Kidney (tissue), 14 donors: ENCODE measurements around the gene ELOVL3. TPM values are rescaled to one million over a fixed set of nuclear protein-coding genes. Genes with fewer than 3 reads are reported as not detected.

Experiments
- DNase-seq, 5 donors: peaks; one replicate each; pipeline ENCODE4 v3.0.0-alpha.2; 2013 to 2020
- FAIRE-seq: peaks from 2 replicates; lab custom pipeline; 2012; peaks lifted over from hg19 to GRCh38; lab: Jason Lieb, UNC
- H3K27ac ChIP-seq, 2 donors: one replicate each; pipeline ENCODE4 v1.7.0; 2013; ENCODE audit warnings: low read depth in 2 of 2, low read length in 2 of 2, inconsistent platforms in 1 of 2
- H3K27me3 ChIP-seq: one replicate; pipeline ENCODE4 v1.7.1; 2013; ENCODE audit warnings: low read length, inconsistent platforms; ENCODE audit not compliant: control insufficient read depth, insufficient read depth
- H3K36me3 ChIP-seq, 3 donors: one replicate each; pipeline versions ENCODE4 v1.7.0 to v1.7.1; 2013; ENCODE audit warnings: low read length in 3 of 3, control low read depth in 1 of 3, inconsistent platforms in 1 of 3; ENCODE audit not compliant: insufficient read depth in 3 of 3, control insufficient read depth in 2 of 3
- H3K4me1 ChIP-seq, 3 donors: one replicate each; pipeline versions ENCODE4 v1.7.0 to v1.7.1; 2013; ENCODE audit warnings: low read length in 3 of 3, inconsistent platforms in 1 of 3, low read depth in 1 of 3; ENCODE audit not compliant: control insufficient read depth in 2 of 3, insufficient read depth in 2 of 3
- H3K4me3 ChIP-seq, 3 donors: one replicate each; pipeline versions ENCODE4 v1.7.0 to v1.8.1; 2013; ENCODE audit warnings: low read length in 3 of 3, control low read depth in 1 of 3, inconsistent platforms in 1 of 3
- H3K9ac ChIP-seq, 3 donors: one replicate each; pipeline versions ENCODE4 v1.7.0 to v1.7.1; 2013; ENCODE audit warnings: low read length in 3 of 3, control low read depth in 1 of 3, inconsistent platforms in 1 of 3
- H3K9me3 ChIP-seq, 3 donors: one replicate each; pipeline versions ENCODE4 v1.7.0 to v1.7.1; 2013; ENCODE audit warnings: low read length in 3 of 3, control low read depth in 1 of 3, inconsistent platforms in 1 of 3; ENCODE audit not compliant: control insufficient read depth in 2 of 3, insufficient read depth in 1 of 3
- CTCF ChIP-seq: IDR thresholded peaks from 3 replicates; pipeline ENCODE4 v1.5.1; 2012; ENCODE audit warnings: mild to moderate bottlenecking, moderate library complexity, borderline replicate concordance; ENCODE audit not compliant: insufficient read depth; ENCODE audit errors: extremely low read depth
- intact Hi-C: fragments of 100-400 bp; cut with DNase I; formaldehyde crosslinking; loops from one replicate; pipeline ENCODE4 v1.11.1; 2022
- polyA plus RNA-seq: library from polyadenylated mRNA; stranded (reverse); fragments of 350-450 nt; fragmentation: Illumina TruSeq; extraction: RNeasy Lipid Tissue Mini Kit (QIAGEN cat#74804); gene quantifications from one replicate; pipeline ENCODE4 v1.2.3, GENCODE V29; 2014; ENCODE audit warnings: low read depth, low replicate concordance; ENCODE audit not compliant: insufficient read depth
- total RNA-seq: library from RNA; stranded (reverse); fragmentation: NEBNext Ultra II Directional; extraction: Animal tissue kit (Norgen Biotek cat#: 25700); gene quantifications from one replicate; pipeline ENCODE4 v1.2.1, GENCODE V29; 2021
- donor health status: control.
- donor health status: control.
- donor health status: control.
- donor health status: control.
- donor health status: control.
- donor health status: DM: yes; HTN: yes; CAD: no.
- donor health status: Normal renal cell carcinoma (clear cell type).

The ELOVL3 gene
- total and polyA plus RNA-seq, 2 donors from 2014 or later, result 0.35 TPM; not detected in 1

- TF ChIP-seq CTCF, result no peak
- no peak overlapping the region for H3K27ac ChIP-seq
- FAIRE-seq (no peak), DNase-seq (no peak)
- no peak overlapping the region for H3K9ac ChIP-seq
- intact Hi-C loops, result no loop called here
- no peak overlapping the region for H3K4me3 ChIP-seq
- peaks cover 0 to 4% (median 3%) of the 10 kb centered on the region in 3 donors for H3K4me1 ChIP-seq
- peaks cover 8% of the 10 kb centered on the region for H3K27me3 ChIP-seq
- no peaks in the 10 kb centered on the region for H3K9me3 ChIP-seq
- no peaks in the 10 kb centered on the region for H3K36me3 ChIP-seq
Measured at GRCh38 chr10:102236006-102236405, 9.9 kb downstream of the ELOVL3 start.

- Histone ChIP-seq H3K36me3 (no peaks in the 10 kb centered on the region), H3K9ac (no peak overlapping the region)
- FAIRE-seq, result no peak
Measured at GRCh38 chr10:102237711-102238252, 11.7 kb downstream of the ELOVL3 start.

GRCh38 chr10:102240467-102241031 is 14.4 kb downstream of the ELOVL3 start:
- Histone ChIP-seq H3K4me3 (peak overlapping the region in 2 of 3 donors; percentile 55 to 61), H3K27me3 (peaks cover 8% of the 10 kb centered on the region), H3K9me3 (no peaks in the 10 kb centered on the region), H3K36me3 (no peaks in the 10 kb centered on the region), H3K9ac (no peak overlapping the region), H3K4me1 (peaks cover 5 to 10% (median 7%) of the 10 kb centered on the region in 3 donors), H3K27ac (no peak overlapping the region)
- FAIRE-seq, result no peak
- no peak for TF ChIP-seq CTCF
- intact Hi-C loops, result no loop called here
- DNase-seq, result peak in 3 of 5 donors; percentile 24 to 77 (median 38)

More at GRCh38 chr10:102237711-102238252, 11.7 kb downstream of the ELOVL3 start:
- H3K4me1 ChIP-seq, result peaks cover 5 to 10% (median 7%) of the 10 kb centered on the region in 3 donors
- peaks cover 8% of the 10 kb centered on the region for H3K27me3 ChIP-seq
- H3K4me3 ChIP-seq, result no peak overlapping the region
- intact Hi-C loops, result no loop called here
- no peak for DNase-seq
- no peak overlapping the region for H3K27ac ChIP-seq
- no peak for TF ChIP-seq CTCF
- H3K9me3 ChIP-seq, result no peaks in the 10 kb centered on the region
